Mucosa of stomach (tissue), 1 donor: ENCODE measurements around the gene GAST.
A peak's percentile ranks its signal among the peaks of the same experiment; 100 is the strongest.
"Not testable (repeated sequence)": the region's sequence is repeated elsewhere in the genome, so short reads cannot be mapped to it uniquely, and the experiment has no call there.

Source experiments
- H3K27me3 ChIP-seq: one replicate; pipeline ENCODE4 v1.7.0; 2013; ENCODE audit warnings: mild to moderate bottlenecking, low read length; ENCODE audit not compliant: control insufficient read depth, insufficient read depth
- H3K36me3 ChIP-seq: one replicate; pipeline ENCODE4 v1.7.0; 2013; ENCODE audit warnings: low read length; ENCODE audit not compliant: control insufficient read depth, insufficient read depth
- H3K4me1 ChIP-seq: one replicate; pipeline ENCODE4 v1.7.0; 2013; ENCODE audit warnings: mild to moderate bottlenecking, low read length; ENCODE audit not compliant: control insufficient read depth, insufficient read depth
- H3K4me3 ChIP-seq: one replicate; pipeline ENCODE4 v1.7.0; 2013; ENCODE audit warnings: low read length
- H3K9ac ChIP-seq: one replicate; pipeline ENCODE4 v1.7.0; 2013; ENCODE audit warnings: mild to moderate bottlenecking, low read length, moderate library complexity
- H3K9me3 ChIP-seq: one replicate; pipeline ENCODE4 v1.7.0; 2013; ENCODE audit warnings: mild to moderate bottlenecking, low read length, moderate library complexity; ENCODE audit not compliant: control insufficient read depth
- donor health status: Pancreatic carcinoma.

GAST gene

DNA sequence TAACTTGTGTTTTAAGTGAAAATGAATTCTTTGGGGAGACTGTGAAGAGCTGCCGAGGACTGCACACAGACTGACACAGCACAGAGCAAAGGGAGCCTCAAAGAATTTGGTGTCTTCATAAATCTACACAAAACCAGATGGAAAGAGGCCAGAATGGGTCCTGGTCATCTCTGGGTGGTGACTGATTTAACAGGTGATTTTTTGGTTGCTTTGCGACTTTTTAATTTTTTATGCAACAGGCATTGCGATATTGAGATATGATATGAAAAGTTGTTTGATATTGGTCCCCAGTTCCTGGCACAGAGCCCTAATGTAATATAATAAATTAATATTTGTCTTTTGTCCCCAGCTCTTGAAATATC, 36.1 kb upstream of the GAST start:
- H3K36me3 ChIP-seq = no peaks in the 10 kb centered on the region
- H3K4me1 ChIP-seq = peaks cover 11% of the 10 kb centered on the region
- no peaks in the 10 kb centered on the region for H3K27me3 ChIP-seq
- H3K9me3 ChIP-seq = no peaks in the 10 kb centered on the region
- no peak overlapping the region for H3K4me3 ChIP-seq
- H3K9ac ChIP-seq = no peak overlapping the region

DNA sequence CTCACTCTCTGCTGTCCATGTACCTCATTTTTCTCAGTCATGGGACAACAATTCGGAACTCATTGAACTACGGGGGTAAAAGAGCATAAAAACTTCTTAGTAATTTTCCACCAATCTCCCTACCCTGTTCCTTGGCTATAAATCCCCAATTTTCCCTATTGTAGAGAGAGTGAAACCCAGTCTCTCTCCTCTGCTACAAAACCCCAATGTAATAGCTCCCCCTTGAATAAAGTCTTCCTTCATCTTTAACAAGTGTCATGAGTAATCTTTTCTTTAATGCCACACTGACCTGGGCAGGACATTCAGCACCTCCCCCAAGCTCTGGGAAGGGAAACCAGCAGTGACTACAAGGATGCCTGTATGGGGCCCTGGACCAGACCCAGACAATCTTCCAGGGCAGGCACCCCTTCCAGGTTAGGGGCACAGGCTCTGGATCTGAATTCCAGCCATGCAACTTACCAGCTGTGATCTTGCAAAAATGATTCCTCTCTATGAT, 33.7 kb upstream of the GAST start:
- H3K4me3 ChIP-seq = peak overlapping the region; percentile 33
- no peaks in the 10 kb centered on the region for H3K9me3 ChIP-seq
- H3K36me3 ChIP-seq = no peaks in the 10 kb centered on the region
- peak overlapping the region; percentile 46 for H3K9ac ChIP-seq
- H3K27me3 ChIP-seq = no peaks in the 10 kb centered on the region
- H3K4me1 ChIP-seq = peaks cover 11% of the 10 kb centered on the region

DNA sequence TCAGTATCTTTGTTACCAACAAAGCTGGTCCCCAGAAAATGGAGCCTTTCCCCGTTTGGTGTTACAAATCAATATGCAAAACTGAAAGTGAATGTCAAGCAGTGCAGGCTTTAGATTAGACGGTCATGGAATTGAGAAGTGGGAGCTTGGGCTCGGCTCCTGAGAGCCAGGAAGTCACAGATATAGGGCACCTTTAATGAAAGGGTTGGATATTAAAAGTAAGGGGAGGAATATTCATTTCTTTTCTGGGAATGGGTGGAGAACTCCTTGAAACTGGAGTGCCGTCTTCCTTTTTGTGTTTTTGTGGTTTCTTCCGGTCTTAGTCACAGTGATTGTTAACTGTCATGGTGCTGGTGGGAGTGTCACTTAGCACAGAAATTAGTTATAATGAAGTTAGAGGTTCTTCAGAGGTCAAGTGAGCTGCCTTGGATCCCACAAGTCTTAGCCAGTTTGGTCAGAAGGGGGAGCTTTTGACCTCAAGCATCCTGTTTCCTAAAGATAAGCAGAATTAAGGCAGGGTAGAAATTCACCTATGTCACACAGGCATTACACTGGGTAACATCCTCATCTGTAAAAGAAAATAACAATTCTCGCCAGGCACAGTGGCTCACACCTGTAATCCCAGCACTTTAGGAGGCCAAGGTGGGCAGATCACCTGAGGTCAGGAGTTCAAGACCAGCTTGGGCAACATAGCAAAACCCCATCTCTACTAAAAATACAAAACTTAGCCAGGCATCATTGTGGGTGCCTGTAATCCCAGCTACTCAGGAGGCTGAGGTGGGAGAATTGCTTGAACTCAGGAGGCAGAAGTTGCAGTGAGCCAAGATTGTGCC, 33.0 kb upstream of the GAST start:
- no peaks in the 10 kb centered on the region for H3K36me3 ChIP-seq
- H3K9ac ChIP-seq = peak overlapping the region; percentile 46
- H3K27me3 ChIP-seq = no peaks in the 10 kb centered on the region
- peaks cover 11% of the 10 kb centered on the region for H3K4me1 ChIP-seq
- peak overlapping the region; percentile 33 for H3K4me3 ChIP-seq
- no peaks in the 10 kb centered on the region for H3K9me3 ChIP-seq

DNA sequence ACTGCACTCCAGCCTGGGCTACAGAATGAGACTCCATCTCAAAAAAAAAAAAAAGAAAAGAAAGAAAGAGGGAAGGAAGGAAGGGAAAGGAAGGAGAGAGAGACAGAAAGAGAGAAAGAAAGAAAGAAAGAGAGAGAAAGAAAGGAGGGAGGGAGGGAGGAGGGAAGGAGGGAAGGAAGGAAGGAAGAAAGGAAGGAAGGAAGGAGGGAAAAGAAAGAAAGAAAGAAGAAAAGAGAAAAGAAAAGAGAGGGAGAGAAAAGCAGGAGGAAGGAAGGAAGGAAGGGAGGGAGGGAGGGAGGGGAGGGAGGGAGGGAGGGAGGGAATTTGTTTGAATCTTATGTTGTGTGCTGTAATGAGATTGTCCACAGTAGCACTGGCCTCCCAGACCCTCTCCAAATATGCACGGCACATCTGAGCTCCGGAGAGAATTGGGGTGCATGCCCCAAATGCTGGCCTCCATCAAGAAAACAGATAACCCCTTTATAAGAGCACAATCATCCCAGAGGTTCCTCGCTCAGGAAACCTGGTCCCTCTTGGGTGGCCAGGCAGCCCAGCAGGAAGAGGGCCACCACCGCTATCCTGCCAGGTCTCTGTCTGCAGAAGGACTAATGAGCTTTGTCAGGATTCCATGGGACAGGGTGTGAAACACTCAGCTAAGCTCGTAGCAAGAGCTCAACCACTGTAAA, 32.2 kb upstream of the GAST start:
- H3K9me3 ChIP-seq = no peaks in the 10 kb centered on the region
- H3K4me1 ChIP-seq = peaks cover 11% of the 10 kb centered on the region
- H3K9ac ChIP-seq = no peak overlapping the region
- no peak overlapping the region for H3K4me3 ChIP-seq
- no peaks in the 10 kb centered on the region for H3K36me3 ChIP-seq
- no peaks in the 10 kb centered on the region for H3K27me3 ChIP-seq

DNA sequence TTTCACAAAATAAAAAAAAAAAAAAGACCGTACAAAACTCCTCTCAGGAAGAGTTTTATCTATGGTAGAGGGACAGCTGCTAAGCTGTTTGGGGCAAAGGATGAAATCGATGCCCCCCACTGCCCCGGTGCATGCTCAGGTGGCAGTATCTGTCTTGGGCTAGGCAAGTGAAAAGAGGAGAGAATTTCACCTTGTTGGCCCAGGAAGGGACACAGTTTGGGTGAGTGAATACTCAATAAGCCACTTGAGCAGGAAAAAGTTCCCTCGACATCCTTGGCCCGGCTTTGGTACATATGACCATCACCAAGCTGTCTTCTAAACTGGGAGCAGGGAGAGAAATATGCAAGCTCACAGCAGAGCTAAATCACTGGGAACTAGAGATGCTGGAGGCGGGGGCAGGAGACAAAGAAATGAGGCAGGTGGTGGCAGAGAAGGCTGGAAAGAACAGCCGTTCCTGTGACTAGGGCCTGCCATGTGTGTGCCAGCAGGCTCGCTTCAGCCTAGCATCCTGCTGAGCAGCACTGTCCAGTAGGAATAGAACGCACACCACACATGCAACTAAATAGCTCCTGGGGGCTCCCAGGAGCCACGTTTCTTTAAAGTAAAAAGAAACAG, 31.6 kb upstream of the GAST start:
- no peaks in the 10 kb centered on the region for H3K27me3 ChIP-seq
- H3K9ac ChIP-seq = no peak overlapping the region
- H3K36me3 ChIP-seq = no peaks in the 10 kb centered on the region
- H3K9me3 ChIP-seq = no peaks in the 10 kb centered on the region
- peaks cover 11% of the 10 kb centered on the region for H3K4me1 ChIP-seq
- H3K4me3 ChIP-seq = no peak overlapping the region

DNA sequence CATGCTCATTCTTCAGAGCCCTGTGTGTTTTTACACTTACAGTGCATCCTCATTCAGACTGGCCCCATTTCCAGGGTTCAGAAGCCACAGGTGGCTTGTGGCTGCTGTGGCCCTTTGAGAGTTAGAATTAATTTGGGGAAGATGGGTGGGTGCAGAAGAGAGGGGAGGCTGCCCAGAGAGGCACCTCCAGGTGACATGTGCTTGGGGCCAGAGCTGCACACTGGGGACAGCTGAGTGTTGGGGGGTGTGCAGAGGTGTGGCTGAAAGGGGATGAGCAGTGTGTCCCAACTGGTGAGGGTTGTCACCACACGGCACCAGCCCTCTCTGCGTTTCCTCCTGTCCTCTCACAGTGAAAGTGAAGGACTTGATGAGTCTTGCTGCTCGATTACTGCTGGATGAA, 30.4 kb upstream of the GAST start:
- Histone ChIP-seq H3K9ac (no peak overlapping the region), H3K36me3 (no peaks in the 10 kb centered on the region), H3K27me3 (no peaks in the 10 kb centered on the region), H3K4me1 (peaks cover 5% of the 10 kb centered on the region), H3K4me3 (no peak overlapping the region), H3K9me3 (no peaks in the 10 kb centered on the region)

DNA sequence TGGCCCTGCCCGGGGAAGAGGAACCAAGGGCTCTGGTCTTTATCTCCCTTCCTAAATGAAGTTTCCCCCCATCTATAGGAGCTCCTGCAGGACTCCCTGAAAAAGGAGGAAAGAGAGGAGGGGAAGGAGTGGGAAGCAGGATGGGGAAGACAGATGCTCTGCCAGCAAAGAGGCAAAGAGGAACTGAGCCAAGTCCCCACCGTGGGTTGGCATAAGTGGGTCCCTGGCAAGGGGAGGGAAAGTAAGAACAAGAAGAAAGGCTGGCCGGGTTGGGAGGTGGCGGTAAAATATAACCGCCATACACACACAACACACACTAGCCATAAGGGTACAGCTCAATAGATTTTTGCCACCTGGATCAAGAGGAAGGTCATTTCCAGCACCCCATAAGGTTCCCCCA, 29.5 kb upstream of the GAST start:
- H3K9ac ChIP-seq = no peak overlapping the region
- no peak overlapping the region for H3K4me3 ChIP-seq
- peaks cover 5% of the 10 kb centered on the region for H3K4me1 ChIP-seq
- no peaks in the 10 kb centered on the region for H3K36me3 ChIP-seq
- H3K27me3 ChIP-seq = no peaks in the 10 kb centered on the region
- no peaks in the 10 kb centered on the region for H3K9me3 ChIP-seq

DNA sequence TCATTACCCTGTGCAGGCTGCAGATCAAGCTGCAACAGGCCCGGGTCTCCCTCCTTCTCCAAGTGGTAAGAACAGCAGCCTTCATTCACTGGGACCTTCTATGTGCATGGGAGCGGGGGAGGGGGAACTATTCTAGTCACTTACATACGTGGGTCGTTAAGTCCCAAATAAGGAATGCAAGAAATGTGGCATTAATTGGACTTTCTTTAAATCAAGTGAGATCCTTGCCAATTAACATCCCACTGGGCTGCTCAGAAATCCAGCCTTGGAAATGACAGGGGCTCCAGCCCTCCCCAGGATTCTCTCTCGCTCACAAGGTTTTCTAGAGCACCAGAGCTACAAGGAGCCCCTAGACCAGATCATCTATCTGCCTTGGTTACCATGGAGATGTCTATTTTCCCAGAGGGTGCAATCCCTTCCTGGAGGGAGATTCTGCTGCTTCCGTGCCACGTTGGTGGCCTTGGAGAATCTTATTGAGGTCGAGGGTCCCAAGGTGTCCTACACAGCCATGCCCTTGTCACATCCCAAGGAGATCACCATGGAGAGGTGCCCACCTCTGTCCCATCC, 28.6 kb upstream of the GAST start:
- H3K36me3 ChIP-seq = no peaks in the 10 kb centered on the region
- H3K9me3 ChIP-seq = no peaks in the 10 kb centered on the region
- peaks cover 7% of the 10 kb centered on the region for H3K4me1 ChIP-seq
- H3K9ac ChIP-seq = no peak overlapping the region
- no peaks in the 10 kb centered on the region for H3K27me3 ChIP-seq
- no peak overlapping the region for H3K4me3 ChIP-seq

DNA sequence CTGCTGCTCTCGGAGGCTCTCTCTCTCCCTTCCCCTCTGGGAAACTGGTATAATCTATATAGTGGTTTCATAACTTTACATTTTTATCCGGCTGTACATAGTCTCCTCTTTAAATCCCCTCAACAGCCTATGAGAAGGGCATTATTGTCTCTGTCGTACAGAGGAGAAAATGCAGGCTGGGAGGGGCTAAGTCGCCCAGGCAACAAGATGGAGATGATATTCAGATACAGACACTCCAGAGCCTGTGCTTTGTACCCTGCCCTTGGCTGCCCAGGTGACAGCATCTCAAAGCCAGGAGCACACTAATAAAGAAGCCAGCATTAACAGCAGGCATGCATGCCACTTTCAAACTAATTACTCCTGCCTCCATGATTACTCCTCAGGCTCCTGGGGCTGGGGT, 28.1 kb upstream of the GAST start:
- peaks cover 7% of the 10 kb centered on the region for H3K4me1 ChIP-seq
- H3K36me3 ChIP-seq = no peaks in the 10 kb centered on the region
- H3K9ac ChIP-seq = no peak overlapping the region
- no peaks in the 10 kb centered on the region for H3K9me3 ChIP-seq
- H3K27me3 ChIP-seq = no peaks in the 10 kb centered on the region
- no peak overlapping the region for H3K4me3 ChIP-seq

DNA sequence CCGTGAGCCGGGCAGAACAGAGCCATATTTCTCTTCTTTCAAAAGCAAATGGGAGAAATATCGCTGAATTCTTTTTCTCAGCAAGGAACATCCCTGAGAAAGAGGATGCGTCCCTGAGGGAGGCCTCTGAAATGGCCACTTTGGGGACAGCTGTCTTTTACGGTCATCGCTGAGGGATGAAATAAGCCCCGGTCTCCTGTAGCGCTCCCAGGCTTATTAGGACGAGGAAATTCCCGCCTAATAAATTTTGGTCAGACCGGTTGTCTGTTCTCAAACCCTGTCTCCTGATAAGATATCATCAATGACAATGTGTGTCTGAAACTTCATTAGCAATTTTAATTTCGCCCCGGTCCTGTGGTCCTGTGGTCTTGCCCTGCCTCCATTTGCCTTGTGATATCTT, 26.4 kb upstream of the GAST start:
- peaks cover 17% of the 10 kb centered on the region for H3K4me1 ChIP-seq
- not testable (repeated sequence) for H3K9ac ChIP-seq, H3K4me3 ChIP-seq, H3K9me3 ChIP-seq, H3K27me3 ChIP-seq
- H3K36me3 ChIP-seq = peaks cover 14% of the 10 kb centered on the region

DNA sequence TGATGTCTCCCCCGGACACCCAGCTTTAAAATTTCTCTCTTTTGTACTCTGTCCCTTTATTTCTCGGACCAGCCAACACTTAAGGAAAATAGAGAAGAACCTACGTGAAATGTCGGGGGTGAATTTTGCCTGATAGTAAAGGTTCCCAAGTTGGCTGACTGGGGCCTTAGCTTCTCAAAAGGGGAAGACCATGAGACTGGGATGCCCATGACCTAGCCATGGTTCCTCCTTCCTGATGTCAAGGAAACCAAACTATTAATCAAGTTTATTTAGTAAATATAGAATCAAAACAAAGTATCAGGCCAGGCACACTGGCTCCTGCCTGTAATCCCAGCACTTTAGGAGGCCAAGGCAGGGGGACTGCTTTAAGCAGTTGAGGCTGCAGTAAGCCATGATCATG, 25.9 kb upstream of the GAST start:
- Histone ChIP-seq H3K27me3 (no peaks in the 10 kb centered on the region), H3K4me3 (no peak overlapping the region), H3K36me3 (peaks cover 19% of the 10 kb centered on the region), H3K4me1 (peaks cover 17% of the 10 kb centered on the region), H3K9ac (no peak overlapping the region), H3K9me3 (no peaks in the 10 kb centered on the region)
